GM12865 (cell line): ENCODE data around the gene FAT2.
"Not testable (repeated sequence)": the region's sequence is repeated elsewhere in the genome, so short reads cannot be mapped to it uniquely, and the experiment has no call there.

Experiments
- DNase-seq: peaks from one replicate; pipeline ENCODE4 v3.0.0; 2010; ENCODE audit warnings: low read depth
- H3K4me3 ChIP-seq: 2 replicates; pipeline ENCODE4 v1.5.1; 2011; ENCODE audit warnings: mild to moderate bottlenecking, low read depth, low read length, control low read depth
- CTCF ChIP-seq: IDR thresholded peaks from 2 replicates; pipeline ENCODE4 v1.5.1; 2011; ENCODE audit warnings: low read length, control low read depth, low read depth, inconsistent platforms; ENCODE audit not compliant: insufficient read depth; ENCODE audit errors: missing control alignments

Gene FAT2

DNA sequence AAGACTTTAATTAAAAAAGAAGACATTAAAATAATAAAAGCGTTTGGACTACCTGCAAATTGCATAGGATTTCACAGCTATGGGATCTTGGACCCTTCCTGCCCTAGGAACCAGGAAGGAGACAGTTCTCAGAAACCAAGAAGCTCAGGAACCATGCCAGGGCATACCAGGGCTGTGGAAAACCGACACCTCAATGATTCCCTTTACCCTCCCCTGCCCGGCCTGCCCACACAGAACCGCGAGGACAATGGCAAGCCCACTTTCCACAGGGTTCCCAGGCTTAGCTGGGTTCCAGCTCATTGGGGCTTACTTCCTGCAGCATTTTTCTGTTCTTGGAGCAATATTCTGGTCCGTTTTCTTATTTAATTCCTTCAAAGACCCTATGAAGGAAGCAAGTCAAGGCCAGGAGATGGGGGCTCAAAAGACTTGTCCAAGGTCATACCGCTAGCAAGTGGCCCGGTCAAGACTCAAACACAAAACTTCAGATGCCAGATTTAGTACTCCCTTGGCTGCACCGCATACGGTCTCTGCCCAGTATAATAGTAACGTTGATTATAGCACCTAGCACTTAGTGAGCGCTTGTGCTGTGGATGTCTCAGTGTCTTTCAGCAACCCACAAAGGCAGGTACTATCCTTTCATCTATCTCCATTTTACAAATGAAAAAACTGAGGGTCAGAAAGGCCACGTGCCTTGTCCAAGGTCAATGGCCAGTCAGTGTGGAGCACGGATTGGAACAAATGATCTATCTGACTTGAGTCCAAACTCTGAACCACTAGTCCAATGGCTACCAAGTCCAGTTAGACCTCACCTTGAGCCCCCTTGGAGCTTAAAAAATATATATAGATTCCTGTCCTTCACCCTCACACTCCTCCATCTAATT is 6.8 kb downstream of the FAT2 start:
- no peak overlapping the region for H3K4me3 ChIP-seq

DNA sequence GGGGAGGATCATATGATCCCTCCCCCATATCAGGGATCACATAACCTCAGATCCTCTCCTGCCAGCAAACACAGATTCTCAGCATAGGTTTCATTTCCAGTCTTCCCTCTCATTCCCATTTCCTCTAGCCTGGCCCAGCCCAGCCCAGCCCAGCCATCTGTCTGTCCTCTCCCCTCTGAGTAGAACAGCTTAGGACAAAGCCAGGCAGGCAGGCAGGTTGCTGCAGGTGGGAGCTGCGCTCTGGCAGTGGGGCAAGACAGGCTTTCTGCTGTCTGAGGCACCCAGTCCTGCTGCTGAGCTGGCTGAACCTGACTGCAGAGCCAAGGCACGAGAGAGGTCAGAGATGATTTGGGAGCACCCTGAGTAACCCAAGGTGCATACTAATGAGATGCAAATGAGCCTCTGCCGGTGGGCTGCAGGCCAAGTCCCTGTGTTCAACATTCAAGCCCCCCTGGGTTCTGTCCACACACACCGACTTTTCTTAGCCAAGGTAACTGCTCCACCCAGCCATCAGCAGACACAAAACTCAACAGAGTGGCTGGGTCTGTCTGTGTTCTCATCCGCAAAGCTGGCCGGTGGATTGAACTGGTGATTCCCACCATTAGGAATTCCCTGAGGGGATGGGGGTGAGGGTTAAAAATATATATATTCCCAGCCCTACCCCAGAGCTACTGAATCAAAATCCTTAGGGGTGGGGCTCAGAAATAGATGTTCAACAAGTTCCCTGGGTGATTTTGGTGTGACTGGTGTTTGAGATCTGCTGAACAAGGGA is 9.1 kb downstream of the FAT2 start:
- H3K4me3 ChIP-seq = no peak overlapping the region
- TF ChIP-seq CTCF = no peak
- no peak for DNase-seq

More for the DNA sequence above, 6.8 kb downstream of the FAT2 start:
- no peak for TF ChIP-seq CTCF
- no peak for DNase-seq

GRCh38 chr5:151581347-151581746 is 9.8 kb downstream of the FAT2 start:
- H3K4me3 ChIP-seq = no peak overlapping the region
- DNase-seq = no peak
- no peak for TF ChIP-seq CTCF

DNA sequence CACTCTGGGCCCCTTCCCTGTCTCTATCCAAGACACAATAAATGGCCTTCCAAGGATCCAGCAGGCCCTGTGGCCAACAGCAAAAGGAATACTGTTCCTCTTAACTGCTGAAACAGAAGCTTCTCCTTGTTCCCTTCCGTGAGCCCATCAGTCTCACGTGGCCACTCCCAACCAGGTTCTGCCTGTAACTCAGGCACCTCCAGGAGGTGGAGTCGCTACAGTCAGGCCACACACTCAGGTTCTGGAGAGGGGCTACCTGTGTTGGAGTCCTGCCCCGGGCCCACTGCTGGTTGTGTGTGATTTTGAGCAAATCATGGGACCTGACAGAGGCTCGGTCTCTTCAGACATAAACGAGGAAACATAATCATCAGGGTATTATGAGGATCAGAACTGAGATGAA is 10.3 kb downstream of the FAT2 start:
- no peak for DNase-seq
- H3K4me3 ChIP-seq = no peak overlapping the region
- no peak for TF ChIP-seq CTCF

GRCh38 chr5:151580239-151580638 is 10.9 kb downstream of the FAT2 start:
- no peak overlapping the region for H3K4me3 ChIP-seq
- no peak for DNase-seq
- no peak for TF ChIP-seq CTCF

GRCh38 chr5:151579146-151579545 is 12.0 kb downstream of the FAT2 start:
- not testable (repeated sequence) for H3K4me3 ChIP-seq, DNase-seq

GRCh38 chr5:151578326-151579025 is 12.7 kb downstream of the FAT2 start:
- no peak for DNase-seq
- no peak for TF ChIP-seq CTCF
- H3K4me3 ChIP-seq = no peak overlapping the region
